CD4-positive, alpha-beta T cell treated with Interleukin-4 for 1 hour (primary cell): ENCODE data around the gene STARD7.
"Not testable (repeated sequence)": the region's sequence is repeated elsewhere in the genome, so short reads cannot be mapped to it uniquely, and the experiment has no call there.

Experiments used
- DNase-seq, 2 donors: peaks; one replicate each; pipeline ENCODE4 v3.0.0-alpha.2; 2020 to 2022

STARD7 gene

DNA sequence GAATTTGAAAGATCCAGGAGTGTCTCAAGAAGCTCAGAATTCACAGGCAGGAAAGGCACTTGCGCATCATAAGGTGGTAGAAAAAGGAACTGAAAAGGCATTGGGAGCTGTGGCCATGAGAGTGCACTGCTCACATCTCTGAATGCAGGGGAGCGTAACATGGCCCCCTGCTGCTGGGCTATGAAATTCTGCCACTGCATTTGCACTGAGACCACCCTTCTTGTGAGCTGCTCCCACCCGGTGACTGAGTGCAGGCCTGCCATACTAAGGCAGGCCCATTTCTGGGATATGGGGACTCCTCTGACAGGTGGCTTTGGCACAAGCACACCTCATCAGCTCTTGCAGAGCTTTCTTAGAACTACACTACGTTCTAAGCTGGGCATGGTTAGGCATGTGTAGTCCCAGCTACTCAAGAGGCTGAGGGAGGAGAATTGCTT lies 25.3 kb upstream of the STARD7 start:
- DNase-seq: peak in 1 of 2 donors; percentile 35

DNA sequence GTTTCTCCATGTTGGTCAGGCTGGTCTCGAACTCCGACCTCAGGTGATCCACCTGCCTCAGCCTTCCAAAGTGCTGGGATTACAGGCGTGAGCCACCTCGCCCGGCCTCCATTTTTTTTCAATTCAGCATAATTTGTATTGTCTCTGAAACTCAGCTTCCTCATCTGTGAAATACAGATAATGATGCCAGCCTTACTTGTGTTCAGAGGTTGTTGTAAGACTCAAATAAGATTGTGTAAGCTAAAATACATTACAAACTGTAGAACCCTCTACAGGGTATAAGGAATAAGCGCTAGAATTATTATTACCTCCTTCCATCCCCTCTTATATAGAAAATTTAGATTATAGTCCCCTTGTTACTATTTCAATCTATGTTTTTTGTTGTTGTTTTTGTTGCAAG lies 24.8 kb upstream of the STARD7 start:
- DNase-seq: no peak

DNA sequence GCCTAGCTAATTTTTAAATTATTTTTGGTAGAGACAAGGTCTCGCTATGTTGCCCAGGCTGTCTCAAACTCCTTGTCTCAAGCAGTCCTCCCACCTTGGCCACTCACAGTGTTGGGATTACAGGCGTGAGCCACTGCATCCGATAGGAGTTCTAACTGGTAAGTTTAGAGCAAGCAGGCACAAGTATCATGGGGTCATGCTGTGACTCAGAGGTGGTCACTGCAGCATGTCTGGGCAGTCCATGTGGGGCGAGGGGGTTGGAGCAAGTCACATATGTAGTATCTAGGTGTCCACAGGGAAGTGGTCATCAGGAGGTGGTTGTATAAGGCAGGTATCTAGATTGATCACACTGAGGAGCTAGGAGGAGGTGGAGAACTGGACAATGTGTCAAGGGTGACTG lies 22.7 kb upstream of the STARD7 start:
- DNase-seq: no peak

DNA sequence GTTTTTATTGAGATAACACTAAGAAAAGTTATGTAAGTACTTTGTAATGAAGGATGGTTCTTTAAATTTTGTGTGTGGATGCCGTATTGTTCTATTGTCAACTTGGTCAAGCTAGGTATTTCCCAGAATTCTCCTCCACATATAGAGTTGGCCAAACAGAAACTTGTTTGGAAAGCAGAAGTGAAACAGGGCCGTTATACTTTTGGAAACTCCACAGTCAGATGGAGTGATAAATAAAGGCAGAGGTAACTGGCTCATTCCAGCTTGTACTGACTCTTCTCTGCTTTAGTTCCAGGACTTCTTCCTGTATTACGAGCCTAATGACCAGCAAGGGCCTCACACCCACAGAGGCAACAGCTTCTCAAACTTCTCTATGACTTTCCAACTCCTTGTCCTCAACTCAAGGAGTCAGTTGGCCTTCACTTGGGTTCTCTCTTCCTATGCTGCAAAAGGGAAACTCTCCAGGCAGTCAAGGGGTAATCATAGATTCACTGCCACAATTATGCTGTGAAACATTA lies 16.4 kb upstream of the STARD7 start:
- peak in 1 of 2 donors; percentile 32 for DNase-seq

DNA sequence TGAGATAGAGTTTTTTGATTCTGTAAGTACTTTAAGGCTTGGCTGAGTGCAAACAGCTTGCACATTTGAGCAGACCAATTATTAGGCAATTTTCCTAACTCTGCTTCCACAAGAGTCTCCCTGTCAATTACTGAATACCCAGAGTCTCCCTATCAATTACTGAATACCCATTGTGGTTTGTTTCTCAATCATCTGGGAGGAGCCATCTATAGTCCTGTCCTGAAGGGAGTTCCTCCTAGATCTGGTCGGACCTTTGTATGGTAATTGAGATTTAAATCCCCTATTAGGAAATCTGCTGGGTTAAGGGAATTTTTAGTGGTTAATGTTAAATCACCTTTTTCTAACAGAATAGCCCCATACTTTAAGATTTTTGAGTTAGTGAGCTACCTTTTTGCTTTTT lies 12.5 kb upstream of the STARD7 start:
- not testable (repeated sequence) for DNase-seq

DNA sequence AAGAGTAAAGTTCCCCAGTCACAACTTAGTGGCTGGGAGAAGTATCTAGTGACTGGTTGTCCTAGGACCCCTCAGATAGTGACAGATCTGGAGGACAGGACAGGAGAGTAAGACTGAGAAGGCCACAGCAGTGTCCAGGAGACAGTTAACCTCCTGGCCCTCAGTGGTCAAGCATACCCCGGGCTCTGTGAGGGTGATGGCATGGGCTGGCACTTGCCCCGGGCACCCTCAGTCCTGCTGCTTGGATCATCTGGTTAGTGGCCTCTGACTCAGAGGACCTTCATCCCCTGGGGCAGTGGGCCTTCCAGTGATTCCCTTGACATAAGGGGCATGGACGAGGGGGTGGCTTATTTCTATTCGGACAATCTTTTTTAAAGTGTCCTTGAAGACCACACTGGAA lies 11.3 kb upstream of the STARD7 start:
- not testable (repeated sequence) for DNase-seq

DNA sequence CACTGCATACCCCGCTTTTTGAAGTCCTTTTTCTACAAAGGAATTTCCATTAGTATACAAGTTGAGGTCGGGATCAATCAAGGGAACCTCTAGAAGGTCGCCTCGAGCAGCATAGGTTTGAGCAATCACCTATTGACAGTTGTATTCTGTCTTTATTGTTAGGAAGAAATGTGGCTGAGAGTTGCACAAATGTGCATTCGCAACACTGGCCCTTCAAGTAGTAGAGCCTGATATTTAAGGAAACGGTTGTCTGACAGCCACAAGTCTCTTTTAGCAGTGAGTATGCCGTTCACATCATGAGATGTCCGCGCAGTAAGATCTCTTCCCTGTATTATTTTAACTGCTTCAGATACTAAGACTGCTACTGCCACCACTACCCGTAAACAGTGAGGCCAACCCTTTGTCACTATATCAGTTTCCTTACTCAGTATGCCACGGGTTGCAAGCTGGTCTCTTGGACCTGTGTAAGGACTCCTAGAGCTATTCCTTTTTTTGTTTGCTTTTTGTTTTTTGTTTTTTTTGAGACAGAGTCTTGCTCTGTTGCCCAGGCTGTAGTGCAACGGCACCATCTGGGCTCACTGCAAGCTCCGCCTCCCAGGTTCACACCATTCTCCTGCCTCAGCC lies 10.0 kb upstream of the STARD7 start:
- no peak for DNase-seq

DNA sequence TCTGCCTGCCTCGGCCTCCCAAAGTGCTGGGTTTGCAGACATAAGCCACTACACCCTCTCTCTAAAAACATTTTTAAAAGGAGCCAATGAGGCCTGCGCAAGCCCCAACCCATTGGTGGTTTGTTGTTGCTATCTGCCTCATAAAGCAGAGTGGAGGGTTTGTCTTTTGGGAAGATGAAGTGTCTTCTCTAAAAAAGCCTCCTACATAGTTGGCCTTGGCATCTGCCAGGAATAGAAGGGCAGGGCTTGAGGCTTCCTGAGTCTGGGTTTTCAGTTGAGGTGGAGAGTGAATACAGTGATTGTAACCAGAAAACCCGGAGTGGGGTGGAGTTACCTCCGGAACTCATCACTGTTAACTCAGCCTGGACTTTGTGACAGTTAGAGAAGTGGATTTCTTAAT lies 5.9 kb upstream of the STARD7 start:
- no peak for DNase-seq

DNA sequence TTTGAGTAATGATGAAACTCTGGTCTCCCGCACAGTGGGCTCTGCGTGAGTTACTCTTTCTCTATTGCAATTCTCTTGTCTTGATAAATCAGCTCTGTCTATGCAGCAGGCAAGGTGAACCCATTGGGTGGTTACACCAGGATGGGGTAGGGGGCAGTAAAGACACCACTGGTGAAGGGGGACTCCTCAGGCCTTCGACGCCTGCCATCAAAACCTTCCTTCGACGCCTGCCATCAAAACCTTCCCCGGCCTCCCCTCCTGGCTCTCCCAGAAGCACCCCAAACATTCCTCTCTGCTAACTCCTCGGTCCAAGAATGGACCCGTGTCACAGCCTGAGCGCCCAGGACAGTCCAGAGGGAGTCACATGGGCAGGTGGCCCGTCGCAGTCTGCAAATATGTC lies 4.8 kb upstream of the STARD7 start:
- no peak for DNase-seq

DNA sequence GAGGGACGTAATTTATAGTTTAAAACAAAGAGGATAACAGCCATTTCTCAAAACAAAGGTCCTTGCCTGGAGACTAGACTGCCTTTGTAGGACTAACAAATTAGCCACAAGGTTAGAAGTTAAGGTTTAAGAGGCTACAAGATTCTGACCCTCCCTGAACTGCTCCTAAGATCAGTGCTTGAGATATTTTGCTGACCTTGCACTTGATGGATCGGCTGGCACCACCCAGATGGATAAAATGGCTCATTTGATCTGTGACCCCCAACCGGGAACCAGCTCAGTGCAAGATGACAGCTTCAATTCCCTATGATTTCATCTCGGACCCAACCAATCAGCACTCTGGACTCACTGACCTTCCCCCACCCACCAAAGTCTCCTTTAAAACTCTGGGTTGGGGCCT lies 3.7 kb upstream of the STARD7 start:
- DNase-seq: no peak

DNA sequence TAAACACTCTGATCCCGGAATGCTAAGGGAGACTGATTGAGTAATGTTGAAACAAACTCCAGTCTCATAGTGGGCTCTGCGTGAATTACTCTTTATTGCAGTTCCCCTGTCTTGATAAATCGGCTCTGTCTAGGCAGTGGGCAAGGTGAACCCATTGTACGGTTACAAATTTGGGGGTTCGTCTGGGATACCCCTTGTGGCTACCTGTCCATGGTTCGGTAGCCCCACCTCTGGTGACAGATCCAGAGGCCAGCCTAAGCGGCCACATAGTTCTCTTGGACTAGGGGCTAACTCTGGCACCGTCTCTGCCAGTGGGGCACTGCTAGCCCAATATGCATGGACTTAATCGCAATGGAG lies 1.1 kb upstream of the STARD7 start:
- DNase-seq: no peak

DNA sequence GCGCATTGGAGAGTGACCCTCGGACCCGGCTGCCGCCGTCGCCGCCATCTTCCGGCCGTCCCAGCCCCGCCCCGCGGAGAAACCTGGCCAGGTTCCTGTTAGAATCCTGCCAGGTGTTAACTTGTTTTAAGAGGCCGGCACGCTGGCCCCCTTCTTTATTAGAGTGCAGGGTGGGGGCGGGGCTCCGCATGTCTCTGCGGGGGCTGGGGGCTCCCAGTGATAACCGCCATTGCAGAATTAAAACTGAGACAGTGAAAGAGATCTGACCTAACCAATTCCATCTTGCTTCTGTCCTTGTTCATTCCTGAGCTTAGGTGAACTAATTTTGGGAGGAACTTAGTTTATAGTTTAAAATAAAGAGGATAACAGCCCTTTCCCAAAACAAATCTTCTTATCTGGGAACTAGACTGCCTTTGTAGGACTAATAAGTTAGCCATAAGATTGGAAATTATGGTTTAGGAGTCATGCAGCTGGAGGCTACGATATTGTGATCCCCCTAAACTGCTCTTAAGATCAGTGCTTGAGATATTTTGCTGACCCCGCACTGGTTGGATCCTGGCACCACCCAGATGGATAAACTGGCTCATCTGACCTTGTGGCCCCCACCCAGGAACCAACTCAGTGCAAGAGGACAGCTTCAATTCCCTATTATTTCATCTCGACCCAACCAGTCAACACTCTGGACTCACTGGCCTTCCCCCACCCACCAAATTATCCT lies 543 bp upstream of the STARD7 start:
- DNase-seq: no peak

DNA sequence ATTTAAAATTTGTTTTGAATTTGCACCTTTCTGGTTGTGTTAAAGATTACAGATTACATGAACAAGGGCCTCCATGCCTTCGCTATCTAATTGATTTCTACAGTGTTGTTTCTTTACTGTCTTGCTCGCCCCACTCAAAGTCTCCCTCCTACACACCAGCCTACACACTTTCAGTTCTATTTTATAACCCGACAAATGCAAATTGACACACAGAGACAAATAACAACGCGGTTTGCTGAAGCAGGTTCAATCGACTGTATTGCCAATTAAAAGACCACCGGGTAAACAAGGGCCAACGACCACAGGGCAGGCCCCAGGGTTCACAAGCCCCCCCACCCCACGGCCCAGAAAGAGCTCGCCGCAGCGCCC lies 869 bp downstream of the STARD7 start:
- DNase-seq: no peak

DNA sequence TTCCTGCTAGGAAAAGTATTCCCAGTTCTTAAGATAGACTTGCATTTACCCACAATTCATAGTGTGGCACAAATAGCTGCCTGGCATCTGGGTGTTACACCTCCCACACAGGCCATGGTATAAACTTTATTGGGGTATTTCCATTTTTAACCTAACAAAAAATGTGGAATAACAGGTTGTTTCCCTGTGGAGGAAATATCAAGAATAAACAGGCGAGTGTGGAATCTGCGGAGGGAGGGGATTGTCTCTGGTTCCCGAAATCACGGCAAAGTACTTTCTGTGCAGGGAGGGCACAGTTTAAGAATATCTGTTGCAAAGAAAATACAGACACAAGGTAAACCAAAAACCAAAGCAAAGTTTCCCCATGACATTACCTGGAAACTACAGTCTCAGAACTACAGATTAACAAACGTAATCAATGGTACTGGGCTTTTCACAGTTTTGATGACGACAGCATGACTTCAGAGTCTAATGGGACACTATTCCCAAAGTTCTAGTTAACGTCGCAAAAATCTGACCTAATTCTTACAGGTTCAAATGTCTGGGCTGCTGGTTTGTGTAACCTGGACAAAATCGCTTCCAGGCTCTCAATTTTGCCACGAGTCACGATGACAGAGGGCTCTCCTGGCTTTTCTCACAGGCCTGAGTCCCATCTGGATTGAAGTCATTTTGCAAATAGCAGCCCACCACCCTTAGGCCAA lies 1.4 kb downstream of the STARD7 start:
- peak in 1 of 2 donors; percentile 58 for DNase-seq

DNA sequence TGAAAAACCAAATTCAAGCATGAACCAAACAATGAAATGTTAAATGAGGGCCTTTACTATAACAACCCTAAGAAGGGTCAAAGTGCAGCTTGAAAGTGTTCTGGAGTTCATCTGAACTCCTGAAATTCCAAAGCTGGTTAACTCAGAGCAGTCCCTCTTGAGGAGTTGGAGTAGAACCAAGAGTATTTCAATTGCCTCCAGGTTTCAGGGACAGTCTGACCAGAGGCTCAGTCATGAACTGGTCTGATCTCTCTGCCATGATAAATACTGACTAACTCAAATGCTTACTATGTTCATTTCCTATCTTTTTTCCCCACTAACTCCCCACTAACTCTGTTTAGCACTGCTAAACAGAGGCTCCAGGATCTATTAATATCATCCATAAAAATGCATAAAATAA lies 2.7 kb downstream of the STARD7 start:
- no peak for DNase-seq

DNA sequence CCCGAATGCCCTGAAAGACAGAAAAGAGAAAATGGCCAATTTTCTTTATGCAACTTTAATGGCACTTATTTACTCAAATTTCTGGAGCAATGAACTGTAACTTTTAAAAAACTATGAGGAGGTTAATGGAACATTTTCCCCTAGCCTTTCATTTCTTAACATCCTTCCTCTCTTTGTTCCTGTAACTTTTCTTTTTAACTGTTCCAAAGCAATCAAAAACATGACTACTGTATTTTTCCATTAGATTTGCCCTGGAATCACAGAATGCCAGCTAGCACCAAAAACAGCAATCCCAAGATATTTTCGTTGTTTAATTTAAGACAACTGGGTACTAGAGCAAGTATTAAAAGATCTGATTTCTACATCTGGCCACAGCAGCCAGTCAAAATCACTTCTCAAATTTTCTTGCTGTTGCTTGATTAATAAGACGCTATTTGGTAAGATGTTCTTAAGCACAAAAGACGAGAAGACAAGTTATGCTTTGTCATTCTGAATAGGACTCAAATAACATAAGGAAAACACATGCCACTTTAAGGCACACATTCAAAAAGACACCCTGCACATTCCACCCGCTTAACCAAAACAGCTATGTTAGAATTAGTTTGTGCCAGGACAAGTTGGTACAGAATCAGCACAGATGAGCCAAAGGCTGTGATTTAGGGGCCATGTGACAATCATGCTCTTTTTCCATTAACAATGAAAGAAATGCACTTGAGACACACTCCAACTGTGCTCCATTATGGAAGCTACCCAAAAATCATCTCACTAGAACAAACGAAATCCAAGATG lies 3.6 kb downstream of the STARD7 start:
- no peak for DNase-seq

DNA sequence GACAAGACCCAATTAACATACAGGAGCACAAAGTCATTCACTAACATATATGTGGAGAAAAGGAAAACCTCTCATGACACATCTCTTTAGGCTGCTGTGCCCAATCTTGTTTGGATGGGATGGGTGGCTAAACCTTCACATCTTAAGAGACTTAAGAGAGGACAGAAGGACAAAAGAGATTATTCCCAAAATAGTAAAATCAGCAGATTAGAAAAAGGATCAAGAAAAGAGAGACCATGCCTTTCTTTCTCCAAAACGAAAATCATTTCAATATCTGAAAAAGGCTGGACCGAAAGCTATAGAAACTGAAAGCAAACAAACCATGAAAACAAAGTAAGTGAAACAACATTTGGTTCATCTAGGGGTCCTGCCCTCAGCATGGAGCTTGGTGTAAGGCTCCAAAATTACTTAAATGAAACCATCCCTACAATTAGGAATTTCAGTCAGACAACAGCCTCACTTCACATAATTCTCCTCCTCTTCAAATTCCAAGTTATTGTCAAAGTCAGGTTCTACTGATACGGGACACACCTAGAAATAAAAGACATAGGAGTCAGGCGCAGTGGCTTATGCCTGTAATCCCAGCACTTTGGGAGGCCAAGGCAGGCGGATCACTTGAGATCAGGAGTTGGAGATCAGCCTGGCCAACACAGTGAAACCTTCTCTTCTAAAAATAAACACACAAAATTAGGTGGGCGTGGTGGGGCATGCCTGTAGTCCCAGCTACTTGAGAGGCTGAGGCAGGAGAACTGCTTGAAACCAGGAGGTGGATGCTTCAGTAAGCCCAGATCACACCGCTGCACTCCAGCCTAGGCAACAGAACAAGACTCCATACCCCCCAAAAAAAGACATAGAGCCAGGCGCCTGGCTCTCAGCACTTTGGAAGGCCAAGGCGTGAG lies 5.2 kb downstream of the STARD7 start:
- peak in 1 of 2 donors; percentile 30 for DNase-seq

DNA sequence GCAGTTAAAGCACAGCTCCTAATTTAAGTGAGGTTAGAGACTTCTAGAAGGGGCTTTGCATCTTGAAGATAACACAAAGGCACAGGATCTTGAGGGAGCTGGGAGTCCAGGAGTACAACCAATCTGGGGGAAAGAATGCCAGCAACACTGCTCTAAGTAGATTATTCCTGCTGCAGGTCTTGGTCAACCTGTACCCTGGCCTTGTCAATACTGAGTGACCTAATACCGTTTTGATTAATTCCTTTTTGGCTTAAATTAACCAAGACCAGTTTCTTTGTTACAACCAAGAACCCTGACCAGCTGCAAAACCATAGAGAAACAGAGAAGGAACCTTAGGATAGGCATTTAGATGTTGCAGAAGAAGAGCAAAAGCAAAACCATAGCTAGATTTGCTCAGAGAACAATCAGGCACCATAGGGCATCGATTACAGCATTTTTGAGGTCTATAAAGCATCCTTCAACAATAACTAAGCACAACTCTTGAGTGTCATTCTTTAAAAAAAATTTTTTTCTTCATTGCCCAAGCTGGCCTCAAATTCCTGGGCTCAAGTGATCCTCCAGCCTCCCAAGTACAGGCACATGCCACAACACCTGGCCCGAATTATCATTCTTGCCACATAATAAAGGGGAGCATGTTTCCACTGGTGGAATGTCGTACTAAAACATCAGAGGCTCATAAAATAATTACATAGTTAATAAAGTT lies 6.3 kb downstream of the STARD7 start:
- DNase-seq: no peak

DNA sequence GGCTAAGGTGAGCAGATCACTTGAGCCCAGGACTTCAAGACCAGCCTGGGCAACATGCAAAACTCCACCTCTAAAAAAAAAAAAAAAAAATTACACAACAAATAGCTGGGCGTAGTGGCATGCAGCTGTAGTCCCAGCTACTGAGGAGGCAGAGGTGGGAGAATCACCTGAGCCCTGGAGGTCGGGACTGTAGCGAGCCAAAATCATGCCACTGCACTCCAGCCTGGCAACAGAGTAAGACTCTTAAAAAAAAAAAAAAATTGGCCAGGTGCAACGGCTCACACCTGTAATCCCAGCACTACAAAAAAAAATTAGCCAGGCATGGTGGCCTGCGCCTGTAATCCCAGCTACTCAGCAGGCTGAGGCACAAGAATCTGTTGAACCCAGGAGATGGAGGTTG lies 7.3 kb downstream of the STARD7 start:
- DNase-seq: no peak

DNA sequence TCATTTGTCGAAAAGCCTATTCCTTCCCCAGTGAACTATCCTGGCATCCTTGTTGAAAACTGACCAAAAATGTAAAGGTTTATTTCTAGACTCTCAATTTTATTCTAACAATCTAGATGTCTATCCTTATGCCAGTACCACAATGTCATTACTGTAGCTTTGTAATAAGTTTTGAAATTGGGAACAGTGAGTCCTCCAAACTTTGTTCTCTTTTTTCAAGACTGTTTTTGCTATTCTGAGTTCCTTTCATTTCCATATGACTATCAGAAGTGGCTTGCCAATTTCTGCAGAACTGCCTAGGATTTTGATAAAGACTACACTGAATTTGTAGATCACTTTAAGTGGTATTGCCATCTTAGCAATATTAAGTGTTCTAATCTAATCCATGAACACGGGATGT lies 9.7 kb downstream of the STARD7 start:
- DNase-seq: no peak

DNA sequence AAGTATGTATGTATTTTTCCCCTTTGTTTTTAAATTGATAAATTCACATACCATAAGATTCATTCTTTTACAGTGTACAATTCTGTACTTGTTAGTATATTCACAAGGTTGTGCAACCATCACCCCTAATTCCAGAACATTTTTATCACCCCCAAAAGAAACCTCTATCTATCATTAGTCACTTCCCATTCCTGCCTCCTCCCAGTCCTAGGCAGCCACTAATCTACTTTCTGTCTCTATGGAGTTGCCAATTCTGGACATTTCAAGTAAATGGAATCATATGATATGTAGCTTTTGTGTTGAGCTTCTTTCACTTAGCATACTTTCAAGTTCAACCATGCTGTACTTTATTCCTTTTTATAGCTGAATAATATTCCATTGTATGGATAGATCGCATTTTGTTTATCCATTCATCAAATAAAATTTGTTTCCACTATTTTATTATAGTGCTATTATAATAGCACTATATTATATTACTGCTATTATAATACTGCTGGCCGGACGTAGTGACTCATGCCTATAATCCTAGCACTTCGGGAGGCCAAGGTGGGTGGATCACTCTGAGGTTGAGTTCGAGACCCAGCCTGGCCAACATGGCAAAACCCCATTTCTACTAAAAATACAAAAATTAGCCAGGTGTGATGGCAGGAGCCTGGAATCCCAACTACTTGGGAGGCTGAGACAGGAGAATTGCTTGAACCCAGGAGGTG lies 10.9 kb downstream of the STARD7 start:
- no peak for DNase-seq
